ENCODE measurements around the gene FIGNL2.

FIGNL2 gene

DNA sequence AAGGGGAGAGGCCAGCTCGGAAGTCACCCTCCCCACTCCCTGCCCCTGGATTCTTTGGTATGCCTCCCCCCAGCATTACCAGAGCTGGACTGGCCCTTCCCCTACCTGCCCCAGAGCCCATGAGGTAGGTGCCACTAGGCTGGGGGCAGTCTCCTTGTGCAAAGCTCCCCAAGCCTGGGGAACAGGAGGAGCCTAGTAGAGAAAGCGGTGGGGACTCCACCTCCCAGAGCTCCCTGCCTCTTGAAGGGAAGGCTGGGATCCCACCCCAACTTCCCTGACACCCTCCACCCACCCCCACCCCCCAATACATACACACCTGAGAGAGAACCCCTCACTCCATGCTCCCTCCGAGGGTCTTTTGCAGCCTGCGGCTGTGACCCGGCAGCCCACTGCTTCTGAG lies 30.4 kb downstream of the FIGNL2 start:
- Histone ChIP-seq H3K4me3 (replicated peaks; ENCODE audit: low read depth, low read length) (no peak overlapping the region), H3K36me3 (ENCODE audit: control insufficient read depth, insufficient read depth, low read length) (no peaks in the 10 kb centered on the region), H3K27me3 (replicated peaks; ENCODE audit: control insufficient read depth, insufficient read depth, low read length) (no peaks in the 10 kb centered on the region; the same call in 1 of the 2 replicates)
- TF ChIP-seq, protein P1, sequence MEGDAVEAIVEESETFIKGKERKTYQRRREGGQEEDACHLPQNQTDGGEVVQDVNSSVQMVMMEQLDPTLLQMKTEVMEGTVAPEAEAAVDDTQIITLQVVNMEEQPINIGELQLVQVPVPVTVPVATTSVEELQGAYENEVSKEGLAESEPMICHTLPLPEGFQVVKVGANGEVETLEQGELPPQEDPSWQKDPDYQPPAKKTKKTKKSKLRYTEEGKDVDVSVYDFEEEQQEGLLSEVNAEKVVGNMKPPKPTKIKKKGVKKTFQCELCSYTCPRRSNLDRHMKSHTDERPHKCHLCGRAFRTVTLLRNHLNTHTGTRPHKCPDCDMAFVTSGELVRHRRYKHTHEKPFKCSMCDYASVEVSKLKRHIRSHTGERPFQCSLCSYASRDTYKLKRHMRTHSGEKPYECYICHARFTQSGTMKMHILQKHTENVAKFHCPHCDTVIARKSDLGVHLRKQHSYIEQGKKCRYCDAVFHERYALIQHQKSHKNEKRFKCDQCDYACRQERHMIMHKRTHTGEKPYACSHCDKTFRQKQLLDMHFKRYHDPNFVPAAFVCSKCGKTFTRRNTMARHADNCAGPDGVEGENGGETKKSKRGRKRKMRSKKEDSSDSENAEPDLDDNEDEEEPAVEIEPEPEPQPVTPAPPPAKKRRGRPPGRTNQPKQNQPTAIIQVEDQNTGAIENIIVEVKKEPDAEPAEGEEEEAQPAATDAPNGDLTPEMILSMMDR (IDR thresholded peaks at IDR 0.05; ENCODE audit: insufficient read depth, low read length, poor library complexity, severe bottlenecking): no peak
- no peak for DNase-seq (ENCODE audit: extremely low read depth, insufficient read length)

DNA sequence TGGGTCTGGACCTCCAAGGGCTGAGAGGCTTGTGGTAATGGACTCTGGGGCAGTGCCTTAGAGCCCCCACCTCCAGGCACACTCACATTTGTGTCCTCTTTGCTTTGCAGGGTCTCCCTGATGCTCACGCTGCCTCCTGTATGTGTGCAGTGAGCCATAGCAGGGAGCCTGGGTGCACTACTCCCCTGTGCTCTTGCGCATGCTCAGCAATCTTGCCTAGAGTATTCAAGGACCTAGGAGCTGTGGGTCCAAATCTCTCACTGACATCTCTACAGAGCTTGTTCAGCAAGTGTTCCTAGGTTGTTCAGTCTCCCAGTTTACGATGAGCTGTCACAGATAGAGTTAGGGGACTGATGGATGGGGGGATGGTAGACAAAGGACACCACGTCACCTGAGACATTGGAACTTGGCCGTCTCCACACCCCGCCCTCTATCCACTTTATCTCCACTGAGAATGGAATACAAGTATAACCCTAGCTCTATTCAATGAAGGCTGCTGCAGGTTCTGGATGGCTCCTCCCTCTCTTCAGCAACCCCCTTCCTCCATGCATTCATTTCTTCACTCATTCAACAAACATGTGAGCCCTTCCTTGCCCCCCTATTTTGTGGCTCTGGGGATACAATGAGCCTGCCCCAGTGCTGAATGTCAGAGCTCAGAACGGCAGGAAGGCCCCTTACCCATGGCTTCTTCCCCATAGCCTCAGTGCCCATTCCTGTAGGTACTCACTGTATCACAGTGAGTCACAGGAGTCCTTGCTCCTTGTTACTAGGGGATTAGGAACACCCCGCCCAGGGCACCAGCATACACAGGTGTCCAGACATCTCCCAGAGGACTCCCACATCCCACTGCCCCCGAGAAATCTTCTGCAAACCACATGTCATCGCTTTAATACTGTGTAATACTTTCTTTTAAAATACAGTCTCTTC lies 31.2 kb downstream of the FIGNL2 start:
- TF ChIP-seq, protein P1 (IDR thresholded peaks at IDR 0.05; ENCODE audit: insufficient read depth, low read length, poor library complexity, severe bottlenecking): no peak
- Histone ChIP-seq H3K36me3 (ENCODE audit: control insufficient read depth, insufficient read depth, low read length) (no peaks in the 10 kb centered on the region), H3K4me3 (replicated peaks; ENCODE audit: low read depth, low read length) (no peak overlapping the region), H3K27me3 (replicated peaks; ENCODE audit: control insufficient read depth, insufficient read depth, low read length) (no peaks in the 10 kb centered on the region; the same call in 1 of the 2 replicates)
- no peak for DNase-seq (ENCODE audit: extremely low read depth, insufficient read length)

DNA sequence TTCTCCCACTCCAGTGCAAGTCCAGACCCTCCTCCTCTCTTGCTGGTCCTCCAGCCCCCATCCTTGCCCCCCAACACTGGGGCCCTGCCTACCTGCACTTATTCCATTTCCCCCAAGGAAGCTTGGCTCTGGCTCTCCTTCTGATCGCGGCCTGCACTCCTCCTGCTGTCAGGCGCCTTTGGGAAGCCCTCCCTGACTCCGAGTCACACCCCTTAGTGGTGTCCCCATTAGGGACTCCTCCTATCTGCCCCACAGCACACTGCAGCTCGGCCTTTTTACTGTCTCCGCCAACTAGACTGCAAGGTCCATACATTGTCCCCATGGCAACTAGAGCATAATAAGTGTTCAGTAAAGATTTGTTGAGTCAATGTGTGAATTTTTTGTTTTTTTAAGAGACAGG lies 32.9 kb downstream of the FIGNL2 start:
- Histone ChIP-seq H3K36me3 (ENCODE audit: control insufficient read depth, insufficient read depth, low read length) (no peaks in the 10 kb centered on the region), H3K27me3 (replicated peaks; ENCODE audit: control insufficient read depth, insufficient read depth, low read length) (no peaks in the 10 kb centered on the region; the same call in none of the 2 replicates), H3K4me3 (replicated peaks; ENCODE audit: low read depth, low read length) (no peak overlapping the region)
- TF ChIP-seq, protein P1 (IDR thresholded peaks at IDR 0.05; ENCODE audit: insufficient read depth, low read length, poor library complexity, severe bottlenecking): no peak
- no peak for DNase-seq (ENCODE audit: extremely low read depth, insufficient read length)

DNA sequence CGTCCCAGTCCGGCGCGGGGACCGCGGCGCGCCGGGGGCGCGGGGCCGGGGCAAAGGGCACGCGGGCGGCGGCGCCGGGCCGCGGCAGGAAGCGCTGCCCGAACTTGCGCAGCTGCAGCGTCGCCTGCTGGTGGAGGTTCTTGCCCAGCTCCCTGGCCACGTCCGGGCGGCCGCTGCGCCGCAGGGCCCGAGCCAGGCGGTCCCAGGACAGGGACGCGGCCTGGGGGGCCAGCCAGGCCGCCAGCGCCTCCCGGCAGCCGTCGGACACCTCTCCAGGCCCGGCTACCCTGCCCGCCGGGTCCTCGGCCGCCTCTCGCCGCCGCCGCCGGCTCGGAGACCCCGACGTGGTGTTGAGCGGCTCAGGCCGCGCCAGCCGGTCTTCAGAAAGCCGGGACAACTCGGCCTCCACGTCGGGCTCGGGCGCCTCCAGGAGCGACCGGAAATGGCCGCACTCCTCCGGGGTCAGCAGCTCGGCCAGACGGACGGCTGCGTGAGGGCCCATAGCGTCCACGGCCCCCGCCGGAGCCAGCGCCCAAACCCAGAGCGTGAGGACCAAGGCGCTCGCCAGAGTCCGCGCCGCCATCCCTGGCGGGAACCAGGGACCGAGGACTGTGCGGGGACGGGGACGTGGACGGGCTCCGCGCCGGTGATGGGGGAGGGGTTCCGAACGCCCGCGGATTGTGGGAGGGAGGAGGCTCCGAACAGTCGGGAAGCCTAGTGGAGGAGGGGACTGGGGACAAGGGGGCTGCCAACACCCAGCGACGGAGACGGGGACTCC lies 34.0 kb downstream of the FIGNL2 start:
- TF ChIP-seq, protein P1 (IDR thresholded peaks at IDR 0.05; ENCODE audit: insufficient read depth, low read length, poor library complexity, severe bottlenecking): peak; percentile 44
- H3K4me3 ChIP-seq (replicated peaks; ENCODE audit: low read depth, low read length): no peak overlapping the region
- DNase-seq (ENCODE audit: extremely low read depth, insufficient read length): peak; percentile 44
- no peaks in the 10 kb centered on the region; the same call in none of the 2 replicates for H3K27me3 ChIP-seq (replicated peaks; ENCODE audit: control insufficient read depth, insufficient read depth, low read length)
- H3K36me3 ChIP-seq (ENCODE audit: control insufficient read depth, insufficient read depth, low read length): no peaks in the 10 kb centered on the region

DNA sequence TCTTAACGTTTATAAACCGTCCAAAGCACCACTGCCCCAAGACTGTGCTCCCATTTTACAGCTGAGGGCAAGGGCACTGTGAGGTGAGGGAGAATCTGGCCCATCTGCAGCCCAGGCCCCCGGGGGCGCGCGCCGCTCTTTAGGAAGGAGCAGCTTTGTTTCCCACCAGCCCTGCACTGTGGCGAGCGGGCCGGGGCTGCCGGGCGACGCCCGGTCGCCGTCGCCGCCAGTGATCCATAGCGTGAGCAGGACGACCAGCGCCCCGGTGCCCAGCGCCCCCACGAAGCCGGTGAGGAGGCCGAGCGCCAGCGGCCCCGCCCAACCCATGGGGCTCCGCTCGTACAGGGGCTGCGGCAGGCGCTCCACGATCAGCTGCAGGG lies 34.6 kb downstream of the FIGNL2 start:
- TF ChIP-seq, protein P1 (IDR thresholded peaks at IDR 0.05; ENCODE audit: insufficient read depth, low read length, poor library complexity, severe bottlenecking): no peak
- no peak overlapping the region for H3K4me3 ChIP-seq (replicated peaks; ENCODE audit: low read depth, low read length)
- no peaks in the 10 kb centered on the region for H3K36me3 ChIP-seq (ENCODE audit: control insufficient read depth, insufficient read depth, low read length)
- DNase-seq (ENCODE audit: extremely low read depth, insufficient read length): no peak
- no peaks in the 10 kb centered on the region; the same call in none of the 2 replicates for H3K27me3 ChIP-seq (replicated peaks; ENCODE audit: control insufficient read depth, insufficient read depth, low read length)

Measured in GM06990 (cell line).